ENCODE data around the gene ARHGEF1.

The ARHGEF1 gene

GRCh38 chr19:41853768-41854167 lies 29.2 kb upstream of the ARHGEF1 start:
- H3K36me3 ChIP-seq (ENCODE audit: insufficient read depth, low read length), result no peaks in the 10 kb centered on the region
- no peak overlapping the region for H3K9ac ChIP-seq (ENCODE audit: low read depth, low read length)

DNA sequence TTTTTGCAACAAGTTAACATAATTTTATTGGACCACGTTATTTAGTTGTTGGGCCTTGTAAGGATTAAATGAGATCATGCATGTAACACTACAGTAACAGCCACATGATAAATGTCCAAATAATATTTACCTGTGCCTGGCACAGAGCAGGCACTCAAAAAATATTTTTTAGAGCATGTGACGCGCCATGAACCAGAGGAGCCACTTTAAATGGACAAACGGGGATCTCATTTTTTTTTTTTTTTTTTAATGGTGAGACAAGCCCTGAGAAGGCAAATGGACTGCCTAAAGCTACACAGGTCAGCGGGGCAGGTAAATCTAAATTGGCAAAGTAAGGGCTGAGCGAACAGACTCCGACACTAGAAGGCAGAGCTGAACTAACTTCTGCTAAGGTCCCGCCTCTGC lies 23.8 kb upstream of the ARHGEF1 start:
- Histone ChIP-seq H3K9ac (ENCODE audit: low read depth, low read length) (peak overlapping the region; percentile 58), H3K9me3 (ENCODE audit: control insufficient read depth, insufficient read depth, low read length) (no peaks in the 10 kb centered on the region), H3K36me3 (ENCODE audit: insufficient read depth, low read length) (peaks cover 36% of the 10 kb centered on the region), H3K4me1 (ENCODE audit: insufficient read depth, low read length) (peaks cover 19% of the 10 kb centered on the region)

More at GRCh38 chr19:41853768-41854167, 29.2 kb upstream of the ARHGEF1 start:
- no peaks in the 10 kb centered on the region for H3K4me1 ChIP-seq (ENCODE audit: insufficient read depth, low read length)
- no peaks in the 10 kb centered on the region for H3K9me3 ChIP-seq (ENCODE audit: control insufficient read depth, insufficient read depth, low read length)

- no peaks in the 10 kb centered on the region for H3K9me3 ChIP-seq (ENCODE audit: control insufficient read depth, insufficient read depth, low read length)
- H3K9ac ChIP-seq (ENCODE audit: low read depth, low read length), result peak within 1 kb of the TSS; percentile 98
- H3K36me3 ChIP-seq (ENCODE audit: insufficient read depth, low read length), result peaks cover 42% of the 10 kb centered on the region
- peaks cover 19% of the 10 kb centered on the region for H3K4me1 ChIP-seq (ENCODE audit: insufficient read depth, low read length)
Observed at GRCh38 chr19:41859618-41860418, 23.2 kb upstream of the ARHGEF1 start, which contains the start of gene RPS19. TSS of gene RPS19 (plus strand) at chr19:41860255. CDS start at chr19:41860775, 520 bp downstream.

DNA sequence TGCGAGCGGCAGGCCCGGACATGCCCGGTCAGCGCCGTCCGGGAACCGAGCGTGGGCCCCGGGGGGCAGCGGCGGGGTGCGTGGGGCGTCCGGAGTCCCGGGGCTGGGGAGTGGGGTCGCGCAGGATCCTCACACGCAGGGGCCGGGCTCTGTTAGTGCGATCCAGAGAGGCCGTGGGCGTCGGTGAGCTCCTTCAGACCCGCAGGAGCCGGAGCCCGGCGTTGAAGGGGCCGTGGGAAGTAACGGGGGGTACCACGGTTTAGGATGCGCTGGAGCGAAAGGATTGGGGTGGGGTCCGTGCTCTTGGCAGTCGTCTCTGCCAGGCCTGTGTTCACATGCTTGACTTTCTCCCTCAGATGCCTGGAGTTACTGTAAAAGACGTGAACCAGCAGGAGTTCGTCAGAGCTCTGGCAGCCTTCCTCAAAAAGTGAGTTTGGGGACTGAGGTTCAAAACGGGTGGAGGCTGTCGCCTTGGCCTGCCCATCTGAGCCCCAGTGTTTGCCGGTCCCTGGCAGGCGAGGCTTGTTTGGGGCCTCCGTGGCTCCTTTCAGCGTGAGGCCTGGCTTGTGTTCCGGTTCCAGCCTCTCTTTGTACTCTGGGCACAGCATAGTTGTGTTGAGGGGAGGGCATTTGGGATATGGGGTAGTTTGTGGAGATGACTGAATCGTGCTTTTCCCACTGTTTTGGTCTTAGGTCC lies 22.4 kb upstream of the ARHGEF1 start:
- H3K36me3 ChIP-seq (ENCODE audit: insufficient read depth, low read length), result peaks cover 49% of the 10 kb centered on the region
- peak overlapping the region; percentile 98 for H3K9ac ChIP-seq (ENCODE audit: low read depth, low read length)
- H3K4me1 ChIP-seq (ENCODE audit: insufficient read depth, low read length), result peaks cover 19% of the 10 kb centered on the region
- H3K9me3 ChIP-seq (ENCODE audit: control insufficient read depth, insufficient read depth, low read length), result no peaks in the 10 kb centered on the region

- Histone ChIP-seq H3K9ac (ENCODE audit: low read depth, low read length) (peak overlapping the region; percentile 98), H3K9me3 (ENCODE audit: control insufficient read depth, insufficient read depth, low read length) (no peaks in the 10 kb centered on the region), H3K4me1 (ENCODE audit: insufficient read depth, low read length) (peaks cover 19% of the 10 kb centered on the region), H3K36me3 (ENCODE audit: insufficient read depth, low read length) (peaks cover 49% of the 10 kb centered on the region)
Observed at GRCh38 chr19:41861116-41861768, 21.7 kb upstream of the ARHGEF1 start.

GRCh38 chr19:41861846-41862245 lies 21.1 kb upstream of the ARHGEF1 start:
- H3K36me3 ChIP-seq (ENCODE audit: insufficient read depth, low read length), result peaks cover 49% of the 10 kb centered on the region
- H3K9me3 ChIP-seq (ENCODE audit: control insufficient read depth, insufficient read depth, low read length), result no peaks in the 10 kb centered on the region
- H3K9ac ChIP-seq (ENCODE audit: low read depth, low read length), result peak overlapping the region; percentile 98; the same call in 1 of the 2 replicates
- H3K4me1 ChIP-seq (ENCODE audit: insufficient read depth, low read length), result peaks cover 19% of the 10 kb centered on the region

- no peaks in the 10 kb centered on the region for H3K9me3 ChIP-seq (ENCODE audit: control insufficient read depth, insufficient read depth, low read length)
- H3K4me1 ChIP-seq (ENCODE audit: insufficient read depth, low read length), result peaks cover 19% of the 10 kb centered on the region
- no peak overlapping the region for H3K9ac ChIP-seq (ENCODE audit: low read depth, low read length)
- H3K36me3 ChIP-seq (ENCODE audit: insufficient read depth, low read length), result peaks cover 49% of the 10 kb centered on the region
Observed at GRCh38 chr19:41862445-41862986, 20.5 kb upstream of the ARHGEF1 start.

DNA sequence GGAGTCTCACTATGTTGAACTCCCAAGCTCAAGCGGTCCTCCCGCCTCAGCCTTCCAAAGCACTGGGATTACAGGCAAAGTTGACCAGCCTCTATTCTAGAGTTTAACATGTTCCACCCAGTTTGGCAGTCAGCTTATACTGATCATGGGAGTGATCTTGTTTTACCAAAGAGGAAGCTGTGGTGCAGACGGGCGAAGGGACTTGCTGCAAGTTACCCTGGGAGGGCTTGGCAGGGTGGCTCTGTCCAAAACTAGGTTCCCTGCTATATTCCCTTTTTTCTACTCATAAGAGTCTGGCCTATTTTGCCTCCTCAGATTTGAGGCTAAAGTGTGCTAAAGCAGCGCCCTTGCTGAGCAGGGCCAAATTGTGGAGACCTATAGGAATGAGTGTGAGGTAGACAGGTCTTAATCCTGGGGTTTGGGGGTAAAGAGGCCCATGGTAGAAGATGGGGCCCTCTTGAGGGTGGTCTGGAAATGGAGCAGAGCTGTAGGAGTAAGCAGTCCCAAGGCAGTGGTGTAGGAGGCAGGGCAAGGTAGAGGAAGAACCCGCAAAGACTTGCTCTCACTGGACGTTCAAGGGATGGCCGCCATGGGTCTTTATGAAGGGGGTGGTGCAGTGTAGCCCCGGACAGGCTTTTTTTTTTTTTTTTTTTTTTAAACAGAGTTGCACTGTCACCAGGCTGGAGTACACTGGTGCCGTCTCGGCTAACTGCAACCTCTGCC lies 19.6 kb upstream of the ARHGEF1 start:
- Histone ChIP-seq H3K9me3 (ENCODE audit: control insufficient read depth, insufficient read depth, low read length) (no peaks in the 10 kb centered on the region), H3K4me1 (ENCODE audit: insufficient read depth, low read length) (peaks cover 19% of the 10 kb centered on the region), H3K9ac (ENCODE audit: low read depth, low read length) (no peak overlapping the region), H3K36me3 (ENCODE audit: insufficient read depth, low read length) (peaks cover 55% of the 10 kb centered on the region)

DNA sequence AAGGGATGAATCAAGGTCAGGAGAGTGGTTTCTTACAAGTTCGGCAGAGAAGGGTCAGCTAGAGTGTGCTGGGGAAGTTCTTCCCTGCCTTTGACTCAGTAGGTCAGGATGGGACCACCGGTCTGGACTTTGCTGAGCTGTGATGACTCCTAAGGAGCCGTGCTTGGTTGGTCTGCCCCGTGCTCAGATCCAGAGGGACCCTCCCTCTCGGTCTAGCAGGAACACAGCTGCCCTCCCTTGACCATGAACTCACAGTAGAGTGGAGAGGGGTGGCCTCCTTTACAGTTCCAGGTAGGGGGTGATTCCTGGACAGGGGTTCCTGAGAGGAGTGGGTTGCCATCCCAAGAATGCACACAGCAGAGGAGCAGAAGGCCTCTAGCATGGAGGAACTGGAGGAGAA lies 18.6 kb upstream of the ARHGEF1 start:
- H3K9ac ChIP-seq (ENCODE audit: low read depth, low read length), result no peak overlapping the region
- peaks cover 19% of the 10 kb centered on the region for H3K4me1 ChIP-seq (ENCODE audit: insufficient read depth, low read length)
- peaks cover 61% of the 10 kb centered on the region for H3K36me3 ChIP-seq (ENCODE audit: insufficient read depth, low read length)
- no peaks in the 10 kb centered on the region for H3K9me3 ChIP-seq (ENCODE audit: control insufficient read depth, insufficient read depth, low read length)

- Histone ChIP-seq H3K36me3 (ENCODE audit: insufficient read depth, low read length) (peaks cover 65% of the 10 kb centered on the region), H3K4me1 (ENCODE audit: insufficient read depth, low read length) (peaks cover 16% of the 10 kb centered on the region), H3K9ac (ENCODE audit: low read depth, low read length) (no peak overlapping the region), H3K9me3 (ENCODE audit: control insufficient read depth, insufficient read depth, low read length) (no peaks in the 10 kb centered on the region)
Observed at GRCh38 chr19:41866284-41866683, 16.7 kb upstream of the ARHGEF1 start.

DNA sequence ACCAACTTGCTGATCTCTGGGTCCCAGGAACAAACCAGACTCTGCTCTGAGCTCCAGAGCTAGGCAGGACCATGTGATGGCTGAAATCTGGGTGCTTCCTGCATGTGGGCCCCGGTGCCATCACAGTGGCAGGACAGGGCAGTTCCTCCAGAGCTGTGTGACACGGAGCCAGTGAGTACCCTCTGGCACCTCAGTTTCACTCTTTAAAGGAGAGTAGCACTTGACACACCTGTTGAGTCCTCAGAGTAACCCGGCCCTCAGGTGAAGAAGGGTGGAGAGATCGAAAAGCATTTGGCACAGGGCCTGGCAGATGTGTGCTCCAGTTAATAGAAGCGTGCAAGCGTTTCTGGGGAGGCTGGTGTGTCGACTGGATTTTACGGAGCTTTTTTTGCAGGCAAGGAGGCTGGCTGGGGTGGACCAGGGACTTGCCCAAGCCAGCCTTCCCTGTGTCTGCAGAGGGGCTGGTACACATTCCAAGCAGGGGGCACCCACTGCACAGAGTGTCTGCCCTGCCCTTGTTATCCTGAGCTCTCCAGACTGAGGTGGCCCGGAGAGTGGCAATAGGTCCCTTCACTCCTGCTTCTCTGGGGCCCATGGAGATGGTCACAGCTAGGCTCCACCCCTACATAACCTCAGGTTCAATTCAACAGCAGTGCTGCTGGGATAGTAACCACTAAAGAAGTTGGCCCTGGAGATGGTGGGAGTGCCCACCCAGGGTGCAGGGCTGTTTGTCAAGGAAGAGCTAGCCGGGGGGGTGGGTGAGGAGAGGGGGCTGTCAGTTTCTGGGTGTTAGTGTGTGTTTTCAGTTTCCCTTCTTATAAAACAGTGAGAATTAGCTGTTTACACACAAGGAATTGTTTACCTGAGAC lies 14.6 kb upstream of the ARHGEF1 start:
- H3K4me1 ChIP-seq (ENCODE audit: insufficient read depth, low read length), result no peaks in the 10 kb centered on the region
- no peaks in the 10 kb centered on the region for H3K9me3 ChIP-seq (ENCODE audit: control insufficient read depth, insufficient read depth, low read length)
- H3K36me3 ChIP-seq (ENCODE audit: insufficient read depth, low read length), result peaks cover 44% of the 10 kb centered on the region
- H3K9ac ChIP-seq (ENCODE audit: low read depth, low read length), result no peak overlapping the region

DNA sequence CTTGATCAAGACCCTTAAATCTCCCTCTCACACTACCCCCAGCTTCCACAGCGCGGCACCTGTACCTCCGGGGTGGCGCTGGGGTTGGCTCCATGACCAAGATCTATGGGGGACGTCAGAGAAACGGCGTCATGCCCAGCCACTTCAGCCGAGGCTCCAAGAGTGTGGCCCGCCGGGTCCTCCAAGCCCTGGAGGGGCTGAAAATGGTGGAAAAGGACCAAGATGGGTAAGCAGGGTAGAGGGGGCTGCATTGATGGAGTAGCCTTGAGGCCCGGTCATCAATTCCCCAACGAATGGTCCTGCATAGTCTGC lies 14.0 kb upstream of the ARHGEF1 start:
- H3K36me3 ChIP-seq (ENCODE audit: insufficient read depth, low read length), result peaks cover 40% of the 10 kb centered on the region
- no peaks in the 10 kb centered on the region for H3K4me1 ChIP-seq (ENCODE audit: insufficient read depth, low read length)
- no peaks in the 10 kb centered on the region for H3K9me3 ChIP-seq (ENCODE audit: control insufficient read depth, insufficient read depth, low read length)
- no peak overlapping the region for H3K9ac ChIP-seq (ENCODE audit: low read depth, low read length)

- H3K4me1 ChIP-seq (ENCODE audit: insufficient read depth, low read length), result no peaks in the 10 kb centered on the region
- no peak overlapping the region for H3K9ac ChIP-seq (ENCODE audit: low read depth, low read length)
- H3K36me3 ChIP-seq (ENCODE audit: insufficient read depth, low read length), result peaks cover 35% of the 10 kb centered on the region
- no peaks in the 10 kb centered on the region for H3K9me3 ChIP-seq (ENCODE audit: control insufficient read depth, insufficient read depth, low read length)
Observed at GRCh38 chr19:41869374-41869955, 13.5 kb upstream of the ARHGEF1 start.

Data from ES-I3 (cell line).